NCI-H1694 treated with DMSO at 0.1 percent for 48 hours (cell line): Measurements from ENCODE around the gene CCDC116.
"Not testable (repeated sequence)": the region's sequence is repeated elsewhere in the genome, so short reads cannot be mapped to it uniquely, and the experiment has no call there.

Experiments
- DNase-seq: peaks from one replicate; lab custom pipeline; 2025; lab: John Stamatoyannopoulos, UW

Gene CCDC116

DNA sequence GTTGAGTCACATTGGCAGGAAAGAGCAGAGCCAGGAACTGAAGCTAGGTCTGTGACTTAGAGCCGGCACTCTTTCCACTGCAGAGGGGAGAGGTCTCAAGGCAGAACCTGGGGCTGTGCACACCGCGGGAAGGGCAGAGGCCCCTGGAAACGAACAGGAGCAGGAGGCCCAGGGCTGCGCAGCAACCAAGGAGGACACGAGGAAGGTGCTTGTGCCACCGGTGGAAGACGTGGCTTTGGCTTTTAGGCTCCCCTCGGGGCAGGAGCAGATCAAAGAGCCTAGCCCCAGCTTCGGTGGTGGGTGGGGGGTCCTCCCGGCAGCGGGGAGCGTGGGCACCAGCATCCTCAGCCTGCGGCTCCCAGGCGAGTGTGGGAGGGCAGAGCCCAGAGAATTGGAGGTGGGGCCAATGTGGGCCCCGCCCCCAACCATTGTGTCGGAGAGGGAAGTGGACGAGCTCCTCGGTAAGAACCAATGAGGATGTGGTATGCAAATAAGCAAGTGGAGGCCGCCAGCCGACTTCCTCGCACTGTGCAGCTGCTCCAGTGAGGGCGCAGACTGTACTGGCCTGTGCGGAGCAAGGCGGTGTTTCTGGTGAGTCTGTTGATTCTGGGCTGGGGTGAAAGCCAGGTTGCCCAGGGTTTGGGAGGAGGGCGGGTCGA is at the start of gene CCDC116:
Gene CCDC116, plus strand, starts transcription at position 524 of the 659 bp plus-strand sequence. CDS start 422 bp downstream, outside the sequence.
- DNase-seq, result no peak

DNA sequence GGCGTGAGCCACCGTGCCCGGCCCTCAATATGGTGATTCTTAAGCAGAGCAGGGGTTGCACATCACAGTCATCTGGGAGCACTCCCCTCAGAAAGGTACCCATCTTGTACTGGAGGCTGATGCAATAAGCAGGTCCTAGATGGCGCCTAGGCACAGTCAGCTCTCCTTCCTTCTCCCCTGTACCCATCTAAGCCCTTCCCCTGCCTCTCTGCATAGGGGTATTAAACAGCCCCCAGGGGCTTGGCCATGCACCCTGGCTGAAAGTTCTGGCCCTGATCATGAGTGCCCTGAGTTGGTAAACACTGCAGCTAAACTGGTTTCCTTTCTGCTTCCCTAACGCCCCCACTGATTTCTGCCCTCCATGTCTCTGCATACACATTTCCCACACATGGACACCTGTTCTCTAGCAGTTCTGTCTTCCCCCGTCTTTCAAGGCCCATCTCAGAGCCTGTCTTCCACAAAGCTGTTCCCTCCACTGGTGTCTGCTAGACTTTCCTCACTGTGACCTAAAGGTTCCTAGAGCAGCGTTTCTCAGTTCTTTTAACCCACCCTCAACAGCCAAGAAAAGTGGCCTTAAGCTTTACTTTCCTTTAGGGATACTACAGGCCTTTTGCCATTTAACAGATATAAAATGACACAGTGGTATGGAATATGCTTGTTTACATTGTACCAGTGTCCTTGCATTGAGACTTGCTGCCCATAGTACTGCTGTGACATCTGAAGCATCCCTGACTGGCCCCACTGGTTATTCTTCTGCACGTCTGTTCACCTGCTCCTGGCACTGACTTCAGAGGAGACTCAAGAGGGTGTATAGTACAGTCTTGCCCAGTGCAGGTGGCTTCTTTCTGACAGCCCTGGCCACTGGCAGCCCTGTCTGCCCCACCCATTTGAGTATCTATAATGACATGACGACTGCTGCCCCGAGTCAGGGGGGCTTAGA is 49.5 kb upstream of the CCDC116 start:
- no peak for DNase-seq

- no peak for DNase-seq
These were observed 47.2 kb upstream of the CCDC116 start for GRCh38 chr22:21585389-21585788.

GRCh38 chr22:21587803-21588611 is 44.6 kb upstream of the CCDC116 start:
- no peak for DNase-seq

- no peak for DNase-seq
These were observed 43.2 kb upstream of the CCDC116 start for GRCh38 chr22:21589396-21589795.

GRCh38 chr22:21590809-21591641 is 41.5 kb upstream of the CCDC116 start:
- no peak for DNase-seq

DNA sequence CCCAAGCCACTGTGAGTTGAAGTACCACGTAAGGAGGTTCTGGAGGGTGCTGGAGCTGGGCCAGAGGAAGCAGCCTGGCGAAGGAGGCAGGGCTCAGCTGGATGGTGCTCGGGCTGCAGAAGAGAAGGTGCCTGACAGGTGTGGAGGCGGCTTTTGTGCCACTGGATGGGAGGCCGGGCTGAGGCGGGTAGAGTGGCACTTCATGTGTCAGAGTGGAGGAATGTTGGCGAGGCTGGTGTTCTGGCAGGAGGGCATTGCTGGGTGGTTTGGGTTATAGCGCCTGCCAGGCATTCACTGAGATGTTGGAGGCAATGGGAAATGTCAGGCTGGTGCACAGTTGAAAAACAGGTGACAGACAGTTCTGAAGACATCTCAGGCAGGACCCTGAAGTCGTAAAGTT is 40.9 kb upstream of the CCDC116 start:
- DNase-seq, result no peak

- DNase-seq, result no peak
These were observed 40.1 kb upstream of the CCDC116 start for GRCh38 chr22:21592422-21592821.

GRCh38 chr22:21593406-21594232 is 38.9 kb upstream of the CCDC116 start:
- DNase-seq, result no peak

DNA sequence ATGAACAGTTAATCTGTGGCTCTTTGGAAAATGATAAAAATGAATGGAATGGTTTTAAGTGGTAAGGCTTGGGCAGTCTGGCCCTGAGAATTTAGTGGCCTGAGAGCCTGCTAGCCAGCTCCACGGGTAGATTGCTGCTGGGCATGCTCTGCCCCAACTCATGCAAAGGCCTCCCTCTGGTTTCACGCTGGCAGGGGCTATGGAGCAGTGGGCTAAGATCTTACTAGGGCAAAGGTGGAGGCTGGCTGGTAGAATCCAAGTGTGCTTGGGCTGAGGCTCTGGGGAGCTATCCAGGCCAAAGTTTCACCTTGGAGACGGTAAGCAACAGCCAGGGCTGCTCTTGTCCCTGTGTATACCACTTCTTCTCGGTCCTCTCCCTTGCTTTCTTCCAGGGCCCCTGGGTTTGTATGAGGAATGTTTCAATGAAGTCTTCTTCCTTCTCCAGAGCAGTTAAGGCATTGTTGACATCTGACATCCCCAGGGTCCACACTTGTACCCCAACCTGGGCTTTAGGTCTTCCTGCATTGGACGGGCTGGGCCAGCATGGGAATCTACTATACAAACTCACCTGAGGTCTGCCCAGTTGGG is 37.6 kb upstream of the CCDC116 start:
- DNase-seq, result no peak

- DNase-seq, result not testable (repeated sequence)
These were observed 36.0 kb upstream of the CCDC116 start for GRCh38 chr22:21596356-21597135.

DNA sequence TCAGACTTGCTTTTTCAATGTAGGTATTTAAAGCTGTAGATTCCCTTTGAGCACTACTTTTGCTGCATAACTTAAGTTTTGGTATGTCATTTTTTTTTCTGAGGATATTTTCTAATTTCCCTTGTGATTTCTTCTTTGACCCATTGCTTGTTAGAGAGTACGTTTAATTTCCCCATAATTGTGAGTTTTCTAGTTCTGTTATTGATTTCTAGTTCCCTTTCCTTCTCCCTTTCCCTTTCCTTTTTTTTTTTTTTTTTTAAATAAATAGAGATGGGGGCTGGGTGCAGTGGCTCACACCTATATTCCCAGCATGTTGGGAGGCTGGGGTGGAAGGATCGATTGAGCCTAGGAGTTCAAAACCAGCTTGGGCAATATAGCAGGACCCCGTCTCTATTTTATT is 34.3 kb upstream of the CCDC116 start:
- DNase-seq, result no peak

- no peak for DNase-seq
These were observed 33.3 kb upstream of the CCDC116 start for GRCh38 chr22:21599053-21599893.

DNA sequence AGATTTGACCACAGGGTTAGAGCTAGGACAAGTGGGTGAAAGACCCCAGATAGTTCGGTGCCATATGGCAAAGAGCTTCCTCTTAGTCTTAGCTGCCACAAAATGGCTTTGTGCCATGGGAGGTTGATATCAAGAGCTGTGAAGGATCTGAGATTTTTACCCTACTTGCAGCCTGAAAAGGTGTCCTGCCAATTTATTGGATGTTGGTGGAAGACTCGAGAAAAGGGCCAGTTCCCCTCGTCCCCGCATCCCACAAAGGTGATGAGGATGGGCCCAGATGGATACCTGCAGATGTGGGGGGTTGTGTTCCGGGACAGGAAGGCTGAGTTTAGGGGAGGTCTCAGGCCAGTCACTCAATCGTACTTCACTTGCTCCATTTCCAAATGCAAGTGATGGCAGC is 30.0 kb upstream of the CCDC116 start:
- DNase-seq, result no peak

GRCh38 chr22:21603973-21604372 is 28.6 kb upstream of the CCDC116 start:
- DNase-seq, result no peak

GRCh38 chr22:21605887-21606564 is 26.5 kb upstream of the CCDC116 start:
- DNase-seq, result no peak

GRCh38 chr22:21606775-21607174 is 25.8 kb upstream of the CCDC116 start:
- no peak for DNase-seq
